Measurements from ENCODE around the gene DLG2.

The DLG2 gene

DNA sequence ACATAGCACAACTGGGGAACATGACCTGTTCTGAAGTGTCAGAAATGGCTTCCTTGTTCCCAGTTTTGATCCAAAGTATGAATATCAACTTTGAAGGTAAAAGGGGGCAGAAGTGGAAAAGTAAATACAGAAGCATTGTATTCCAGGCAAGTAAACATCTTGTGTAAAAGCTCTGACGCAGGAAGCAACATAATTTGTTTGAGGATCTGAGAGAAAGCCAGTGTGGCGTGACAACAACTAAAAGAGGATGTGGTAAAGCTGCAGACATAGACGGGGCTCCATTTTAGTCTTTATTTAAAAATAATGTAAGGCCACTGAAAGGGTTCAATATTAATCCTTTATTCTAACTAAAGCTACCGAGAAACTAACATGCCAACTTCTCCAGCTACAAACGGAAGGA, 310.2 kb downstream of the DLG2 start:
- FAIRE-seq, result peak; percentile 84
- DNase-seq (ENCODE audit: insufficient read length, low spot score), result peak; percentile 3

DNA sequence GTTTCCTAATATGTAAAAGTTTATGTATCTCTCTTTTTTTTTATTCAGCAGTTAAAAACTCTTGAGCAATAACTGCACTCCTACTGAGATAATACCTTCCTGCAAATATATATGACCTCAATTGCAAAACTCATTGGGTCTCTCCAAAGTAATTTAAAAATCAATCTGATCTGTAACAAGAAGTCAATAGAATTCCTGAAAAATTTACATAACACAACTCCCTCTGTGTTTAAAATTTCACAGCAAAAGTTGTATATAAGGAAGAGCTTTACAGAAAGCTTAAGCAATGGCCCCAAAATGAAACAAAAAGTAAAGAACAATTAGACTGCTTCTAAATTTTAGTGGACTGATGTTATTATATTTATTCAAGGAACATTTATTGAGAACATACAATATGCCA, 313.4 kb downstream of the DLG2 start:
- no peak for TF ChIP-seq POLR2A (IDR thresholded peaks at IDR 0.05; ENCODE audit: low read depth, low read length)
- TF ChIP-seq POU2F2 (IDR thresholded peaks at IDR 0.05; ENCODE audit: low read depth, low read length), result no peak
- no peak for TF ChIP-seq TAF1 (IDR thresholded peaks at IDR 0.05; ENCODE audit: low read depth, low read length)
- no peak for TF ChIP-seq POLR2AphosphoS5 (IDR thresholded peaks at IDR 0.05; ENCODE audit: low read depth, low read length)
- no peak for TF ChIP-seq SPI1 (IDR thresholded peaks at IDR 0.05; ENCODE audit: low read depth, low read length)
- no peak for TF ChIP-seq PAX5 (IDR thresholded peaks at IDR 0.05; ENCODE audit: insufficient read depth, low read length, severe bottlenecking)
- no peak for DNase-seq (ENCODE audit: insufficient read length, low spot score)
- no peak for FAIRE-seq

More for the DNA sequence above, 310.2 kb downstream of the DLG2 start:
- TF ChIP-seq TAF1 (IDR thresholded peaks at IDR 0.05; ENCODE audit: low read depth, low read length) (no peak), POLR2A (IDR thresholded peaks at IDR 0.05; ENCODE audit: low read depth, low read length) (no peak), SPI1 (IDR thresholded peaks at IDR 0.05; ENCODE audit: low read depth, low read length) (peak; percentile 97), PAX5 (IDR thresholded peaks at IDR 0.05; ENCODE audit: insufficient read depth, low read length, severe bottlenecking) (peak; percentile 43)

DNA sequence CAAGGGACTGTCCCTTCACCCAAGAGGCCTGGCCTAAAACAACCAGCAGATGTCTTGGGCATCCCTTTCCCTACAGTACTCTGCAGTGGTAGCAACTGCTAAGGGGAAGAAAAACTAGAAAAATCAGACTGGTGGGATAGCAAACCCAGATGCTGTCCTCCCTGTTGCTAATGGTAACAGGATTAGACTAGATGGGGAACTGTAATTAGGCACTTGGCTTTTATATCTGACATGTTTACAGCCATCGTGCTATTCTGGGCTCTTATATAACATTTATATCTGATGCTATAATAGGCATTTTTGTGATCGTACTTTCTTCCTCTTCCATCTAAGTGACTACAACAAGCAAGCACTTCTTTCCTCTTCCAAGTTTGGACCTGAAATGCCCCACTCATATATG, 316.7 kb downstream of the DLG2 start:
- no peak for TF ChIP-seq POU2F2 (IDR thresholded peaks at IDR 0.05; ENCODE audit: low read depth, low read length)
- TF ChIP-seq POLR2AphosphoS5 (IDR thresholded peaks at IDR 0.05; ENCODE audit: low read depth, low read length), result no peak
- TF ChIP-seq SPI1 (IDR thresholded peaks at IDR 0.05; ENCODE audit: low read depth, low read length), result no peak
- TF ChIP-seq PAX5 (IDR thresholded peaks at IDR 0.05; ENCODE audit: insufficient read depth, low read length, severe bottlenecking), result no peak
- TF ChIP-seq POLR2A (IDR thresholded peaks at IDR 0.05; ENCODE audit: low read depth, low read length), result no peak
- TF ChIP-seq TAF1 (IDR thresholded peaks at IDR 0.05; ENCODE audit: low read depth, low read length), result no peak
- DNase-seq (ENCODE audit: insufficient read length, low spot score) (no peak), FAIRE-seq (no peak)

DNA sequence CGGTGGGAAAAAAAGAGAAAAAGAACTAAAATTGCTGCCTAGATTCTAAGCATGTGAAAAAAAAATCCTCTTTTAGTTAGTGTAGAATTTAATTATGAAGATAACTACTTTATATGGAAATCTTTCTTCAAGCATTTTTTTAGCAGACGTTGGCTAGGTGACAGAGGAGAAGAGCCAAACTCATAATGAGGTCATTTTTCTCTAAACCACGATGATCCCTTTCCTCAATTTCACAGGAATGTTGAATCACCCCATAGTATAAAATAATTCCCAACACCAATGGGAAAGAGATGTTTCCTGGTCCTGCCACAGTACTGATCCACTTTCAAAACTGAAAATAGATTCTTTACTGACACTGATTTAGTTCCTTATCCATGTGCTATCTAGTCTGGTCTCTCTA, 319.8 kb downstream of the DLG2 start:
- DNase-seq (ENCODE audit: insufficient read length, low spot score) (no peak), FAIRE-seq (no peak)
- TF ChIP-seq POLR2A (IDR thresholded peaks at IDR 0.05; ENCODE audit: low read depth, low read length) (no peak), POLR2AphosphoS5 (IDR thresholded peaks at IDR 0.05; ENCODE audit: low read depth, low read length) (no peak), PAX5 (IDR thresholded peaks at IDR 0.05; ENCODE audit: insufficient read depth, low read length, severe bottlenecking) (no peak), TAF1 (IDR thresholded peaks at IDR 0.05; ENCODE audit: low read depth, low read length) (no peak), SPI1 (IDR thresholded peaks at IDR 0.05; ENCODE audit: low read depth, low read length) (no peak), POU2F2 (IDR thresholded peaks at IDR 0.05; ENCODE audit: low read depth, low read length) (no peak)

DNA sequence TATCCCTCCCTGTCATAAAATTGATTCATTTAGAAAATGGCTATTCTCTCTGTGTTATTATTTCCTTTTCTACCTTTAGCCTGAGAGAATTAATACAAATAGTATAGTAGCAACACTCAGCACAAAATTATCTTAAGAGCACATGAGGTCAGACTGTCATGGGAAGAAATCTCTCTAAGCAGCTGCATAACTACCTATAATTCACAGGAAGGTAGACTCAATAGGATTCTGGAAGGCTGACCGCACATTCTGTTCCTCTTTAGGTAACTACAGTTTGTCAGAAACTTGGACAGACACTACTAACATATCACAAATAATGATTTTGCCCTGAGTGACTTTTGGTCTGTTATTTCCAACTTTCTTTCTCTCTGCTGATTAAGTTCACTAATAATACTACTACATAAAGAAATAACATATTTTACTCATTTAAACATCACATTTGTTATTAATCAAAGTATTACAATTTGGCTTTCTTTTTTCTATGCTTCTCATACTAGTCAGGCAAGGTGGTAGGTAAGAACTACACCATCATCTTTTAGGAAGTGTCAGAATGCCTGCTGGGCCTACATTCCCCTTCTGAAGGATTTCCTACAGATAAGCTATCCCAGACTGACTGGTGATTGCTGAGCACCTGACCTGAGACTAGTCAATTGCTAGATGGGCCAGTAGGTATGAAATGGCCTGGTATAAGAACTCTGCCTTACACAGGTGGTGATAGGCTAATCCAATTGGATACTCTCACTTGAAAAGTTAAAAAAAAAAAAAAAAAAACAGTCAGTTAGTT, 325.1 kb downstream of the DLG2 start:
- no peak for FAIRE-seq
- TF ChIP-seq SPI1 (IDR thresholded peaks at IDR 0.05; ENCODE audit: low read depth, low read length) (no peak), POLR2AphosphoS5 (IDR thresholded peaks at IDR 0.05; ENCODE audit: low read depth, low read length) (no peak), TAF1 (IDR thresholded peaks at IDR 0.05; ENCODE audit: low read depth, low read length) (no peak), POLR2A (IDR thresholded peaks at IDR 0.05; ENCODE audit: low read depth, low read length) (no peak), POU2F2 (IDR thresholded peaks at IDR 0.05; ENCODE audit: low read depth, low read length) (no peak), PAX5 (IDR thresholded peaks at IDR 0.05; ENCODE audit: insufficient read depth, low read length, severe bottlenecking) (no peak)
- DNase-seq (ENCODE audit: insufficient read length, low spot score), result no peak

DNA sequence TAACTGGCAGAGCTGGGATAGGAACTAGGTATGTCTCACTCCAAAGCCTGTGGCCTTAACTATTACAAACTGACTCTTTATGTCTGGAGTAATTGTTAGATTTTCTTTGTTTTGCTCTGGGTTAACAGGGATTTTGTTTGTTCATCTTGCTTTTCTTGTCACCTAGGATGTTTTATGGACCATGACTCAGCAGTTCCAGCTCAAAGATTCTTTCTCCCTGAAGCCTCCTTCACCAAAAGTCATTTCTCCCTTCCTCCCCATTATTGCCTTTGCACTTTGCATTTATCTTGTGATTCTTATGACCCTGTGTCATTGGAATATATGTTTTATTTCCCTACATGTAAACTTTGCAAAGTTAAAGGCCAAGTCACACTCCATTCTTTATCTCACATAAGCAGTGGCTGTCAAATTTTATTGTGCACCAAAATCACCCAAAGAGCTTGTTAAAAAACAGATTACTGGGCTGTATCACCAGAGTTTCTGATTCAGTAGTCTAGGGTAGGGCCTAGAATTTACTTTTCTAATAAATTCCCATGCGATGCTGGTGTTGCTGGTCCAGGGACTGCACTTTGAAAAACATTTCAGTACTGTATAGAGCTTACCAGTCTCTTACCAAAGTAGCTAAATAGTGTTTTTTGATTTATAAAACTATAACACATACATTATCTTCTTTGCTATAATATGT, 327.7 kb downstream of the DLG2 start:
- no peak for DNase-seq (ENCODE audit: insufficient read length, low spot score)
- FAIRE-seq, result no peak
- no peak for TF ChIP-seq TAF1 (IDR thresholded peaks at IDR 0.05; ENCODE audit: low read depth, low read length)
- no peak for TF ChIP-seq POLR2AphosphoS5 (IDR thresholded peaks at IDR 0.05; ENCODE audit: low read depth, low read length)
- TF ChIP-seq POLR2A (IDR thresholded peaks at IDR 0.05; ENCODE audit: low read depth, low read length), result no peak
- TF ChIP-seq SPI1 (IDR thresholded peaks at IDR 0.05; ENCODE audit: low read depth, low read length), result no peak
- TF ChIP-seq PAX5 (IDR thresholded peaks at IDR 0.05; ENCODE audit: insufficient read depth, low read length, severe bottlenecking), result no peak
- no peak for TF ChIP-seq POU2F2 (IDR thresholded peaks at IDR 0.05; ENCODE audit: low read depth, low read length)

DNA sequence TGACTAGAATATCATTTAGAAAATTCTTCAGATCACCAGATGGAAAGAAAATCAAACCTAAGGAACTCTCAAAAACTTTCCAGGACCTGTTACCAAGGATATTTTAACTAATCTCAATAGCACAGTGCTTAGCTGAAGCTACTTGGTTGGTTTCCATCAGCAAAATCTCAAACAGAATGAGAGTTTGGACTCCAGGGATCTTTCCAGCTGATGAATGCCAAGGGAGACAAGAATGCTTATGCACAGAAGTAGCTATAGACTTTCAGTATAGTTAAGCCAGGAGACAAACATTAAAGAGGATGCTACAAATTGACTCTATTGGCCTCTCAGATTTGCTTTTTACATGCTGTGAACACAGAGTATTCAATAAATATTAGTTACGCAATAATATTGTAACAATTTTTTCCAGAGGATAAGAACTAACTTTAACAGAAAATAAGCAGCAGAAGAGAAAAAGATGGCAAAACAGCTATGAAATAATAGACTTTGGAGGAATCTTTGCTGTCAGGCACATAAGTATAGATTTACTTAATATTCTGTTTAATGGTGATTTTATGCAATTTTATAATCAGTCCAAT, 331.4 kb downstream of the DLG2 start:
- no peak for DNase-seq (ENCODE audit: insufficient read length, low spot score)
- no peak for FAIRE-seq
- no peak for TF ChIP-seq TAF1 (IDR thresholded peaks at IDR 0.05; ENCODE audit: low read depth, low read length)
- no peak for TF ChIP-seq POLR2A (IDR thresholded peaks at IDR 0.05; ENCODE audit: low read depth, low read length)
- TF ChIP-seq POLR2AphosphoS5 (IDR thresholded peaks at IDR 0.05; ENCODE audit: low read depth, low read length), result no peak

DNA sequence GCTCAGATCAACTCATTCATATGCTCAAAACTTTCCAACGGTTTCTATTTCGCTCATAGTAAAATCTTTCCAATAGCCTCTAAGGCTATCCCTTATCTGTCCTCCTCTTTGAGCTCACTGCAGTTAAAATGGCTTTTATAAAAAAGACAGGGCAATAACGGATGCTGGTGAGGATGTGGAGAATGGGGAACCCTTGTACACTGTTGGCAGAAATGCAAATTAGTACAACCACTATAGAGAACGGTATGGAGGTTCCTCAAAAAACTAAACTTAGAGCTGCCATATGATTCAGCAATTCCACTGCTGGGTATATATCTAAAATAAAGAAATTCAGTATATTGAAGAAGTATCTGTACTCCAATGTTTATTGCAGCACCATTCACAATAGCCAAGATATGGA, 345.6 kb downstream of the DLG2 start:
- DNase-seq (ENCODE audit: insufficient read length, low spot score) (no peak), FAIRE-seq (no peak)
- TF ChIP-seq POLR2A (IDR thresholded peaks at IDR 0.05; ENCODE audit: low read depth, low read length) (no peak), TAF1 (IDR thresholded peaks at IDR 0.05; ENCODE audit: low read depth, low read length) (no peak), POLR2AphosphoS5 (IDR thresholded peaks at IDR 0.05; ENCODE audit: low read depth, low read length) (no peak), PAX5 (IDR thresholded peaks at IDR 0.05; ENCODE audit: insufficient read depth, low read length, severe bottlenecking) (no peak), POU2F2 (IDR thresholded peaks at IDR 0.05; ENCODE audit: low read depth, low read length) (no peak), SPI1 (IDR thresholded peaks at IDR 0.05; ENCODE audit: low read depth, low read length) (no peak)

DNA sequence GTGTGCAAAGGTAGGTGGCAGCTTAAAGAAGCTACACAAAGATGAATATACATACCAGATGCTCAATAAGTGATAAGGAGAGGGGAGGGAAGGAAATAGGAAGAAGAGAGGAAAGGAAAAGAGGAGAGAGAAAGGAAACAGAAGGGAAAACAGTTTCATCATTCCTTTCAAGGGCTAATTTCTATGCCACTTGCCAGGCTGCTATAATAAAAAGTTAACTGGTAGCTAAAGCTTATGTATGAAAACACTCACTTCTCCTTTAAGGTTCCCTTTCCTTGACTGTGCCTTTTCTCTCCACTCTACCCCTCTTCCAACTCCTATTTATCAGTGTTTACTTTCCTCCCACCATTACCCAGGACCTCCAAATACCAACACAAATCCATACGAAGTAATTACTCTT, 347.9 kb downstream of the DLG2 start:
- no peak for TF ChIP-seq PAX5 (IDR thresholded peaks at IDR 0.05; ENCODE audit: insufficient read depth, low read length, severe bottlenecking)
- TF ChIP-seq POU2F2 (IDR thresholded peaks at IDR 0.05; ENCODE audit: low read depth, low read length), result no peak
- no peak for TF ChIP-seq POLR2A (IDR thresholded peaks at IDR 0.05; ENCODE audit: low read depth, low read length)
- DNase-seq (ENCODE audit: insufficient read length, low spot score), result no peak

More for the DNA sequence above, 347.9 kb downstream of the DLG2 start:
- no peak for FAIRE-seq

Data from GM12891 (cell line).